ENCODE measurements around the gene DCAKD.

DNA sequence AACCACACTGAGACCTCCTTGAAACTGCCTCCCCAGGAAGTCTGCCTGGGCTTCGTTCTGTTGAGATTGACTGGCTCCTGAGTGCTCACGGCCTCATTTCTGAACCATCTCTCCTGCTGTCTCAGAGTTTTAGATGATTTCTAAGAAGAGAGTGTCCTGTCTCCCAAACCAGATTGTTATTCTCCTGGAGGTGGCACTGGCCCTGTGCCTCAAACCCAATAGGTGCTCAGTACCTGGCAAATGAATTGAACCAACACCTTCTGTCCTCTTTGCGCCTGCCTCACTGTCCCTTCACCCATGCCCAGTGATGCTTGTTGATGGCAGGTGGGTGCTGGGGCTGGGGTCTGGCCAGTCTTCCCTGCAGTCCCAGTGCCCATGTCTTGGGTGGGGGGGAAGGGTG lies 47.0 kb downstream of the DCAKD start:
- TF ChIP-seq, protein P1, sequence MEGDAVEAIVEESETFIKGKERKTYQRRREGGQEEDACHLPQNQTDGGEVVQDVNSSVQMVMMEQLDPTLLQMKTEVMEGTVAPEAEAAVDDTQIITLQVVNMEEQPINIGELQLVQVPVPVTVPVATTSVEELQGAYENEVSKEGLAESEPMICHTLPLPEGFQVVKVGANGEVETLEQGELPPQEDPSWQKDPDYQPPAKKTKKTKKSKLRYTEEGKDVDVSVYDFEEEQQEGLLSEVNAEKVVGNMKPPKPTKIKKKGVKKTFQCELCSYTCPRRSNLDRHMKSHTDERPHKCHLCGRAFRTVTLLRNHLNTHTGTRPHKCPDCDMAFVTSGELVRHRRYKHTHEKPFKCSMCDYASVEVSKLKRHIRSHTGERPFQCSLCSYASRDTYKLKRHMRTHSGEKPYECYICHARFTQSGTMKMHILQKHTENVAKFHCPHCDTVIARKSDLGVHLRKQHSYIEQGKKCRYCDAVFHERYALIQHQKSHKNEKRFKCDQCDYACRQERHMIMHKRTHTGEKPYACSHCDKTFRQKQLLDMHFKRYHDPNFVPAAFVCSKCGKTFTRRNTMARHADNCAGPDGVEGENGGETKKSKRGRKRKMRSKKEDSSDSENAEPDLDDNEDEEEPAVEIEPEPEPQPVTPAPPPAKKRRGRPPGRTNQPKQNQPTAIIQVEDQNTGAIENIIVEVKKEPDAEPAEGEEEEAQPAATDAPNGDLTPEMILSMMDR (IDR thresholded peaks at IDR 0.05), result no peak
- TF ChIP-seq POLR2A (IDR thresholded peaks at IDR 0.05), result no peak

All from adrenal gland (tissue), 5 donors.